ENCODE data around the gene STX1B. TPM values are rescaled to one million over a fixed set of nuclear protein-coding genes. Genes with fewer than 3 reads are reported as not detected.

Gene STX1B
- total RNA-seq, 1 donor from 2014 or later, result under 0.01 TPM

DNA sequence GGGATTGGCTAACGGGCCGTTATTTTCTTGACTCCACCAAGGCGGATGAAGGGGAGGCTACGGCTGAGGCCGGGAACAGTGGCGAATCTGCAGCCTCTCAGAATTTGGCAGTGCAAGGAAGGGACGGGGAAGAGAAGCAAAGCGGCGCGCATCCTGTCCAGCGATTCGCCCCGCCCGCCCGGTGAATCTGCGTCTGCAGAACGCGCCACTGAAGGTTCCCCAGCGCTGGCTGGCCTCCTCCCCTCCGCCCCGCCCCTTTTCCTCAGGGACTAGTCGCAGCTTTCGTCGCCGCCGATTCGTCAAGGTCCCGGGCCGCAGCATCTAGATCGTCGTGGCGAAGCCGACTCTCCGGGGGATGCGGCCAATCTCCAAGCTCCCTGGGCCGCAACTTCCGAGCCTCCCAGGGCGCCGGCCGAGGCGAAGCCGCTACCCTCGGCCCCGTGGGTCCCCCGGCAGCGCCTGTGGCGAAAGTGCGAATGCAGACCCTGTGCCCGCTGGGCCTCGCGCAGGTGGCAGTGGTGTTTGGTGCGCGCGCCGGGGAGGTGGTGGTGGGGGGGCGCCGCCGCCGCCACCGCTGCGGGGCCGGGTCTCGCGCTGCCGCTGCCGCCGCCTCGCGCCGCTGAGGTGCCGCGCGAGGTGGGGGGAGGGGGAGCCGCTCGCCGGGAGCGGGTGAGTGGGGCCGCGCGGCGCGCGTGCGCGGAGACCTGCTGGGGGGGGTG is 52.8 kb downstream of the STX1B start, which contains the start of gene SETD1A:
TSS of gene SETD1A (plus strand) at position 299 of the 719 bp plus-strand sequence. CDS start 978 bp downstream, outside the sequence.
- DNase-seq (ENCODE audit: low read depth), result peak; percentile 72
- Histone ChIP-seq H3K27me3 (ENCODE audit: control insufficient read depth, insufficient read depth, low read length) (no peaks in the 10 kb centered on the region), H3K4me3 (ENCODE audit: low read depth, low read length) (peak within 1 kb of the TSS; percentile 82), H3K36me3 (ENCODE audit: control insufficient read depth, insufficient read depth, low read length) (peaks cover 28% of the 10 kb centered on the region)
- TF ChIP-seq, protein P1, sequence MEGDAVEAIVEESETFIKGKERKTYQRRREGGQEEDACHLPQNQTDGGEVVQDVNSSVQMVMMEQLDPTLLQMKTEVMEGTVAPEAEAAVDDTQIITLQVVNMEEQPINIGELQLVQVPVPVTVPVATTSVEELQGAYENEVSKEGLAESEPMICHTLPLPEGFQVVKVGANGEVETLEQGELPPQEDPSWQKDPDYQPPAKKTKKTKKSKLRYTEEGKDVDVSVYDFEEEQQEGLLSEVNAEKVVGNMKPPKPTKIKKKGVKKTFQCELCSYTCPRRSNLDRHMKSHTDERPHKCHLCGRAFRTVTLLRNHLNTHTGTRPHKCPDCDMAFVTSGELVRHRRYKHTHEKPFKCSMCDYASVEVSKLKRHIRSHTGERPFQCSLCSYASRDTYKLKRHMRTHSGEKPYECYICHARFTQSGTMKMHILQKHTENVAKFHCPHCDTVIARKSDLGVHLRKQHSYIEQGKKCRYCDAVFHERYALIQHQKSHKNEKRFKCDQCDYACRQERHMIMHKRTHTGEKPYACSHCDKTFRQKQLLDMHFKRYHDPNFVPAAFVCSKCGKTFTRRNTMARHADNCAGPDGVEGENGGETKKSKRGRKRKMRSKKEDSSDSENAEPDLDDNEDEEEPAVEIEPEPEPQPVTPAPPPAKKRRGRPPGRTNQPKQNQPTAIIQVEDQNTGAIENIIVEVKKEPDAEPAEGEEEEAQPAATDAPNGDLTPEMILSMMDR (IDR thresholded peaks at IDR 0.05; ENCODE audit: insufficient read depth, low read length, severe bottlenecking), result no peak
- no peak for FAIRE-seq

DNA sequence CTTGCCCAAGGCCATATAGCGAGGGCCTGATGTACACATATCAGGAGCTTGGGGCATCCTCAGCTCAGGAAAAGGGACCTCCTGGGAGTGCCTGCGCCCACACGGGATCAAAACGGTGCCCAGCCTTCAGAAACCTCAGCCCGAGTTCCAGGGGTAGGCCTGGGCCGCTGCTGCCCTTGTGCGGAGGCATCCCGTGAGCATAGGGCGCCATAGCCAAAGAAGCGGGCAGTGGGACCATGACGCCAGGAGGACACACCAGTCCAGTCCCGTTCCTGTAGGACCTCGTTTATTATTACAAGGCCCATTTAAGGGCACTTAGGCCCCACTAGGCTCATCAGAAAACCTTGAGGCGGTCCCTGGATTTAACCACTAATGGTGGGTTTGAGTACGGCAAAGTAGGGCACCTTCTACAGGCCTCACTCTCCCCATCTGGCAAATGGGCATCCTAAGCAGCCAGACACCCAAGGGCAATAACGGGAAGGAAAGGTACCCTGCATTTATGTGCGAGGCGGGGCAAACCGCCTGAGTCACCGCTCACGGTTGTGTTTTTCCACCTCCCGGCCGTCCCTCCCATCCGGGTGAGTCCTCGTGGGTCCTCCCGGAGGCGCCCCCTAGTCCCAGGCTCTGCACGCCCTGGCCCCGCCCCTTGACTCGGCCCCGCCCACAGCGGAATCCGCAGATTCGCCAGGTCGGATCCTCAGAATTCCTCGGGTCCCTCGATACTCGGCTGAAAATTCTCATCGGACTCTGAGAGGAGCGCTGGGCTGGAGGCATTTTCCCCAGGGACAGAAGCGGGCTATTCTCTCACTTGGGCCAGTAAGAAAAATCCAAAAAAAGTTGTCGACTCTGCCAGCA is 53.6 kb downstream of the STX1B start:
- H3K36me3 ChIP-seq (ENCODE audit: control insufficient read depth, insufficient read depth, low read length), result peaks cover 25% of the 10 kb centered on the region
- FAIRE-seq (no peak), DNase-seq (ENCODE audit: low read depth) (peak; percentile 84)
- H3K27me3 ChIP-seq (ENCODE audit: control insufficient read depth, insufficient read depth, low read length), result no peaks in the 10 kb centered on the region
- TF ChIP-seq, protein P1 (IDR thresholded peaks at IDR 0.05; ENCODE audit: insufficient read depth, low read length, severe bottlenecking), result peak; percentile 39
- H3K4me3 ChIP-seq (ENCODE audit: low read depth, low read length), result peak overlapping the region; percentile 82

DNA sequence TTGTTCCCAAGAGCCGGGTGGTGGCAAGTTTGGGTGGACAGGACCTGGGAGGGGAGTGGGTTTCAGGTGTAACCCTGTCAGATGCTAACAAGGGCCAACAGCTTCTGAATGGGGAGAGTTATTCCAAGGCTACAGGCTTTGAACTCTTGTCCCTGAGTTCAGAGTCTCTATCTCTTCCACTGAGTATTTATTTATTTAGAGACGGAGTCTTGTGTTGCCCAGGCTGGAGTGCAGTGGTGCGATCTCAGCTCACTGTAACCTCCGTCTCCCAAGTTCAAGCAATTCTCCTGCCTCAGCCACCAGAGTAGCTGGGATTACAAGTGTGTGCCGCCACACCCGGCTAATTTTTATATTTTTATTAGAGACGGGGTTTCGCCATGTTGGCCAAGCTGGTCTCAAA is 55.4 kb downstream of the STX1B start:
- no peak for FAIRE-seq
- Histone ChIP-seq H3K4me3 (ENCODE audit: low read depth, low read length) (no peak overlapping the region), H3K27me3 (ENCODE audit: control insufficient read depth, insufficient read depth, low read length) (no peaks in the 10 kb centered on the region), H3K36me3 (ENCODE audit: control insufficient read depth, insufficient read depth, low read length) (peaks cover 12% of the 10 kb centered on the region)
- DNase-seq (ENCODE audit: low read depth), result no peak
- TF ChIP-seq, protein P1 (IDR thresholded peaks at IDR 0.05; ENCODE audit: insufficient read depth, low read length, severe bottlenecking), result no peak

DNA sequence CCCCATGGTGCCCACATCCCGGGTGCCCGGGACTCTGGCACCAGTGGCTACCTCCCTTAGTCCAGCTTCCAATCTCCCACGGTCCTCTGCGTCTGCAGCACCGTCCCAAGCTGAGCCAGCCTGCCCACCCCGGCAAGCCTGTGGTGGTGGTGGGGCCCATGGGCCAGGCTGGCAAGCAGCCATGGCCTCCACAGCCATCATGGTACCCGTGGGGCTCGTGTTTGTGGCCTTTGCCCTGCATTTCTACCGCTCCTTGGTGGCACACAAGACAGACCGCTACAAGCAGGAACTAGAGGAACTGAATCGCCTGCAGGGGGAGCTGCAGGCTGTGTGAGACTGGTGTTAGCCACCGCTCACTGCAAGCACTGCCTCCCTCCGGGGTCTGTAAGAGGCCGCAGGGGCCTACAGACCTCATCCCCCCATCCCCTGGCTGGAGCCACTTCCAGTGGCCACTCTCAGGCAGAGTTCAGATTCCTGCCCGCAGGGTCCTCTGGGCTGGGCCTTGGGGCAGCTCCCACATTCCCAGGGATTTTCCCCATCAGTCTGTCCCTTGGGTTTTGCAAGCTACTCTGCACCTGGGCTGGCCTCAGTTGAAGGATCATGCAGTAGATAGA is 56.8 kb downstream of the STX1B start:
- no peaks in the 10 kb centered on the region for H3K27me3 ChIP-seq (ENCODE audit: control insufficient read depth, insufficient read depth, low read length)
- TF ChIP-seq, protein P1 (IDR thresholded peaks at IDR 0.05; ENCODE audit: insufficient read depth, low read length, severe bottlenecking), result peak; percentile 88
- peaks cover 7% of the 10 kb centered on the region for H3K36me3 ChIP-seq (ENCODE audit: control insufficient read depth, insufficient read depth, low read length)
- H3K4me3 ChIP-seq (ENCODE audit: low read depth, low read length), result no peak overlapping the region
- no peak for FAIRE-seq
- DNase-seq (ENCODE audit: low read depth), result peak; percentile 48

DNA sequence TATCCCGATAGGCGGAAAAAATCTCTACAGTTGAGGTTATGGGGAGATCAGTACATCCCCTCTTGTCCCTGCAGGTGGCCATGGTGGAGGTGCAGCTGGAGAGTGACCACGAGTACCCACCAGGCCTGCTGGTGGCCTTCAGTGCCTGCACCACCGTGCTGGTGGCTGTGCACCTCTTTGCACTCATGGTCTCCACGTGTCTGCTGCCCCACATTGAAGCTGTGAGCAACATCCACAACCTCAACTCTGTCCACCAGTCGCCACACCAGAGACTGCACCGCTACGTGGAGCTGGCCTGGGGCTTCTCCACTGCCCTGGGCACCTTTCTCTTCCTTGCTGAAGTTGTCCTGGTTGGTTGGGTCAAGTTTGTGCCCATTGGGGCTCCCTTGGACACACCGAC is 57.3 kb downstream of the STX1B start:
- TF ChIP-seq, protein P1 (IDR thresholded peaks at IDR 0.05; ENCODE audit: insufficient read depth, low read length, severe bottlenecking), result no peak
- no peak for FAIRE-seq
- no peak for DNase-seq (ENCODE audit: low read depth)
- no peak overlapping the region for H3K4me3 ChIP-seq (ENCODE audit: low read depth, low read length)
- H3K36me3 ChIP-seq (ENCODE audit: control insufficient read depth, insufficient read depth, low read length), result peaks cover 6% of the 10 kb centered on the region
- H3K27me3 ChIP-seq (ENCODE audit: control insufficient read depth, insufficient read depth, low read length), result no peaks in the 10 kb centered on the region

Data from bronchial epithelial cell (primary cell).